DND-41 (cell line): Measurements from ENCODE around the gene TTC39B.

Source experiments
- CTCF ChIP-seq: IDR thresholded peaks from 2 replicates; pipeline ENCODE4 v1.5.1; 2012; ENCODE audit warnings: borderline replicate concordance, low read length, moderate library complexity, mild to moderate bottlenecking; ENCODE audit not compliant: poor library complexity, severe bottlenecking; ENCODE audit errors: extremely low read depth
- EZH2 ChIP-seq: IDR thresholded peaks from 3 replicates; pipeline ENCODE4 v1.6.1; 2012; ENCODE audit warnings: borderline replicate concordance, low read depth, mild to moderate bottlenecking, moderate library complexity, low read length, inconsistent platforms; ENCODE audit not compliant: severe bottlenecking

- TF ChIP-seq EZH2 (no peak), CTCF (peak; percentile 26)
Observed at GRCh38 chr9:15354713-15355112, 47.7 kb upstream of the TTC39B start.
